Calu3 (cell line): ENCODE data around the gene GABBR1. TPM values are rescaled to one million over a fixed set of nuclear protein-coding genes. Genes with fewer than 3 reads are reported as not detected.
A peak's percentile ranks its signal among the peaks of the same experiment; 100 is the strongest.

Experiments
- BruUV-seq: library from RNA; stranded (reverse); fragments of 400-500 nt; replicated peaks from 2 replicates; lab custom pipeline; 2021; lab: Mats Ljungman, UMichigan
- CTCF ChIA-PET: fragments of 300-600 bp; sonication (Branson Sonifier 250); formaldehyde crosslinking; loops from one replicate; lab custom pipeline; 2022; ENCODE audit warnings: antibody characterized with exemption; lab: Charles Lee
- DNase-seq: peaks from one replicate; pipeline ENCODE4 v3.0.0; 2022
- H3K27ac Mint-ChIP-seq: one replicate; pipeline ENCODE4 v1.8.0; 2022; ENCODE audit warnings: mixed read lengths; ENCODE audit not compliant: unreplicated experiment
- H3K27me3 Mint-ChIP-seq: one replicate; pipeline ENCODE4 v1.8.0; 2022; ENCODE audit warnings: mixed read lengths; ENCODE audit not compliant: unreplicated experiment
- H3K36me3 Mint-ChIP-seq: one replicate; pipeline ENCODE4 v1.8.0; 2022; ENCODE audit warnings: mild to moderate bottlenecking, moderate library complexity, mixed read lengths; ENCODE audit not compliant: insufficient read depth, unreplicated experiment
- H3K4me1 Mint-ChIP-seq: one replicate; pipeline ENCODE4 v1.8.0; 2022; ENCODE audit warnings: mild to moderate bottlenecking, low read depth, mixed read lengths; ENCODE audit not compliant: unreplicated experiment
- H3K4me3 Mint-ChIP-seq: one replicate; pipeline ENCODE4 v1.8.0; 2022; ENCODE audit warnings: mild to moderate bottlenecking, low read depth, moderate library complexity, mixed read lengths; ENCODE audit not compliant: unreplicated experiment
- H3K9me3 Mint-ChIP-seq: one replicate; pipeline ENCODE4 v1.8.0; 2022; ENCODE audit warnings: low read depth, mixed read lengths; ENCODE audit not compliant: unreplicated experiment
- CTCF ChIP-seq: fragments of 200-600 bp; IDR thresholded peaks from one replicate; pipeline ENCODE4 v1.8.0; 2022; ENCODE audit warnings: antibody characterized with exemption; ENCODE audit not compliant: unreplicated experiment
- intact Hi-C: fragments of 100-400 bp; cut with micrococcal nuclease; formaldehyde crosslinking; loops from one replicate; pipeline ENCODE4 v1.10.0; 2022; ENCODE audit not compliant: unreplicated experiment
- total RNA-seq: library from RNA; stranded (reverse); gene quantifications from 2 replicates; pipeline ENCODE4 v1.2.3, GENCODE V29; 2022

GABBR1 gene
- total RNA-seq, 1 experiment from 2014 or later, result 42.2 TPM

GRCh38 chr6:29649701-29650673 is 17.0 kb upstream of the GABBR1 start:
- Mint-ChIP-seq H3K4me1 (no peaks in the 10 kb centered on the region), H3K36me3 (peaks cover 16% of the 10 kb centered on the region), H3K9me3 (no peaks in the 10 kb centered on the region), H3K4me3 (peak overlapping the region; percentile 77), H3K27ac (peak overlapping the region; percentile 92), H3K27me3 (no peaks in the 10 kb centered on the region)
- peak; percentile 98 for DNase-seq
- intact Hi-C loops, result loop anchor here (1.0 to 5.0 kb wide), 3 partner anchors 37 to 187 kb away; no protein-coding TSS in a partner anchor
- CTCF ChIA-PET, result interaction anchor here (0.6 to 3.6 kb wide), 24 partner anchors 8 to 1508 kb away, joined by 3 to 100 read pairs (median 4); partner anchors contain the start of genes GABBR1 and ZKSCAN8
- TF ChIP-seq CTCF, result peak; percentile 90
- BruUV-seq, result TSS peak; percentile 95

GRCh38 chr6:29647927-29648642 is 15.1 kb upstream of the GABBR1 start:
- CTCF ChIA-PET, result interaction anchor here (0.5 to 3.6 kb wide), 8 partner anchors 9 to 51 kb away, joined by 3 to 100 read pairs (median 4); partner anchors contain the start of genes GABBR1 and MOG
- Mint-ChIP-seq H3K36me3 (peaks cover 16% of the 10 kb centered on the region), H3K27ac (no peak overlapping the region), H3K9me3 (no peaks in the 10 kb centered on the region), H3K27me3 (no peaks in the 10 kb centered on the region), H3K4me1 (no peaks in the 10 kb centered on the region), H3K4me3 (no peak overlapping the region)
- no TSS peak for BruUV-seq
- intact Hi-C loops, result no loop called here
- TF ChIP-seq CTCF, result peak; percentile 61
- DNase-seq, result peak; percentile 21

GRCh38 chr6:29641430-29642148 is 8.6 kb upstream of the GABBR1 start:
- H3K27ac Mint-ChIP-seq, result no peak overlapping the region
- peaks cover 21% of the 10 kb centered on the region for H3K27me3 Mint-ChIP-seq
- no peak overlapping the region for H3K4me3 Mint-ChIP-seq
- intact Hi-C loops, result no loop called here
- no peaks in the 10 kb centered on the region for H3K36me3 Mint-ChIP-seq
- DNase-seq, result peak; percentile 20
- peaks cover 12% of the 10 kb centered on the region for H3K4me1 Mint-ChIP-seq
- TF ChIP-seq CTCF, result no peak
- CTCF ChIA-PET, result interaction anchor here (0.7 to 1.3 kb wide), 4 partner anchors 9 to 55 kb away, joined by 3 to 5 read pairs (median 4); partner anchors contain the start of gene GABBR1
- no peaks in the 10 kb centered on the region for H3K9me3 Mint-ChIP-seq
- BruUV-seq, result no TSS peak

- H3K27ac Mint-ChIP-seq, result no peak overlapping the region
- BruUV-seq, result no TSS peak
- peaks cover 23% of the 10 kb centered on the region for H3K27me3 Mint-ChIP-seq
Observed at GRCh38 chr6:29637247-29637646, 4.3 kb upstream of the GABBR1 start.

More at GRCh38 chr6:29637247-29637646, 4.3 kb upstream of the GABBR1 start:
- intact Hi-C loops, result no loop called here
- no peak for DNase-seq
- Mint-ChIP-seq H3K4me1 (peaks cover 21% of the 10 kb centered on the region), H3K9me3 (no peaks in the 10 kb centered on the region), H3K4me3 (no peak overlapping the region), H3K36me3 (peaks cover 12% of the 10 kb centered on the region)
- no peak for TF ChIP-seq CTCF
- CTCF ChIA-PET, result interaction anchor here (0.6 to 1.1 kb wide), 2 partner anchors 11 to 23 kb away, joined by 3 to 5 read pairs; no protein-coding TSS in a partner anchor
